H1 (cell line): ENCODE measurements around the gene RETREG1. TPM values are rescaled to one million over a fixed set of nuclear protein-coding genes. Genes with fewer than 3 reads are reported as not detected.

ENCODE experiments used
- CTCF ChIA-PET: fragments of 300-600 bp; sonication (Branson Sonifier 250); formaldehyde crosslinking; loops from one replicate; lab custom pipeline; 2021; ENCODE audit not compliant: partially characterized antibody; lab: Charles Lee
- POLR2A ChIA-PET: fragments of 300-600 bp; sonication (Branson Sonifier 250); formaldehyde crosslinking; loops from one replicate; lab custom pipeline; 2021; ENCODE audit warnings: inconsistent platforms; ENCODE audit not compliant: partially characterized antibody; lab: Charles Lee
- DNase-seq, 2 experiments: peaks; one replicate each; pipeline versions ENCODE4 v3.0.0 to v3.0.0-alpha.2; 2010 to 2022; ENCODE audit warnings: low spot score in 2 of 2, low read depth in 1 of 2, mixed read lengths in 1 of 2
- FAIRE-seq: peaks from 2 replicates; lab custom pipeline; 2011; peaks lifted over from hg19 to GRCh38; lab: Jason Lieb, UNC
- H2AFZ ChIP-seq: 2 replicates; pipeline ENCODE4 v1.8.1; 2012; ENCODE audit warnings: low read length, inconsistent platforms
- H2AK5ac ChIP-seq: 2 replicates; pipeline ENCODE4 v1.6.1; 2013; ENCODE audit warnings: low read depth, low read length
- H2BK120ac ChIP-seq: replicated peaks from 2 replicates; pipeline ENCODE3; 2013; ENCODE audit warnings: low read depth, low read length, inconsistent platforms
- H2BK12ac ChIP-seq: 2 replicates; pipeline ENCODE4 v1.6.1; 2013; ENCODE audit warnings: low read depth, low read length
- H2BK15ac ChIP-seq: 2 replicates; pipeline ENCODE4 v1.6.1; 2013; ENCODE audit warnings: low read length
- H2BK20ac ChIP-seq: 2 replicates; pipeline ENCODE4 v1.6.1; 2013; ENCODE audit warnings: low read length
- H2BK5ac ChIP-seq: 2 replicates; pipeline ENCODE4 v1.6.1; 2013; ENCODE audit warnings: low read depth, low read length
- H3K14ac ChIP-seq: 2 replicates; pipeline ENCODE4 v1.6.1; 2013; ENCODE audit warnings: inconsistent platforms; ENCODE audit not compliant: insufficient read length
- H3K18ac ChIP-seq: 2 replicates; pipeline ENCODE4 v1.6.1; 2013; ENCODE audit warnings: low read length; ENCODE audit errors: extremely low read depth
- H3K23ac ChIP-seq: 2 replicates; pipeline ENCODE4 v1.6.1; 2013; ENCODE audit warnings: inconsistent platforms; ENCODE audit not compliant: insufficient read length
- H3K23me2 ChIP-seq: 2 replicates; pipeline ENCODE4 v1.6.1; 2013; ENCODE audit warnings: low read depth, low read length
- H3K27ac ChIP-seq: 2 replicates; pipeline ENCODE4 v1.6.1; 2011; ENCODE audit warnings: low read depth, low read length, inconsistent platforms
- H3K27me3 ChIP-seq, 4 experiments: replicated peaks in 1 of 4; 1 replicate in 1 of 4; 2 replicates in 3 of 4; pipeline versions ENCODE4 v1.6.1 to v1.8.1; 2011 to 2013; ENCODE audit warnings: low read length in 3 of 4, mild to moderate bottlenecking in 3 of 4, inconsistent platforms in 2 of 4, mixed read lengths in 2 of 4, moderate library complexity in 1 of 4; ENCODE audit not compliant: control insufficient read depth in 3 of 4, insufficient read depth in 3 of 4; ENCODE audit errors: extremely low read depth in 1 of 4
- H3K36me3 ChIP-seq, 4 experiments: 2 replicates each; pipeline versions ENCODE4 v1.6.1 to v1.8.1; 2011 to 2013; ENCODE audit warnings: mild to moderate bottlenecking in 4 of 4, low read length in 3 of 4, moderate library complexity in 2 of 4, control low read depth in 1 of 4, inconsistent platforms in 1 of 4; ENCODE audit not compliant: insufficient read depth in 4 of 4, control insufficient read depth in 2 of 4
- H3K4ac ChIP-seq: replicated peaks from 2 replicates; pipeline ENCODE3; 2013; ENCODE audit warnings: low read length, low read depth, mixed read lengths, inconsistent platforms; ENCODE audit not compliant: insufficient read length
- H3K4me1 ChIP-seq, 4 experiments: replicated peaks in 1 of 4; 1 replicate in 1 of 4; 2 replicates in 3 of 4; pipeline versions ENCODE4 v1.6.1 to v1.8.1; 2011 to 2013; ENCODE audit warnings: low read length in 3 of 4, inconsistent platforms in 2 of 4, mixed read lengths in 1 of 4; ENCODE audit not compliant: insufficient read depth in 4 of 4, control insufficient read depth in 3 of 4
- H3K4me2 ChIP-seq, 2 experiments: 2 replicates each; pipeline versions ENCODE4 v1.6.1 to v1.8.1; 2011 to 2013; ENCODE audit warnings: low read depth in 2 of 2, low read length in 2 of 2, control low read depth in 1 of 2, inconsistent platforms in 1 of 2, mild to moderate bottlenecking in 1 of 2; ENCODE audit not compliant: insufficient read depth in 1 of 2
- H3K4me3 ChIP-seq, 4 experiments: fragments of 200-600, 300-600 bp in 1 of 4; sonication (generic), shearing (Covaris generic), sonication (Bioruptor Twin) in 1 of 4; 2 replicates each; pipeline versions ENCODE4 v1.5.1 to v1.8.1; 2011 to 2016; ENCODE audit warnings: low read length in 4 of 4, low read depth in 3 of 4, control low read depth in 2 of 4, inconsistent platforms in 2 of 4, mild to moderate bottlenecking in 2 of 4, mixed read lengths in 1 of 4, moderate library complexity in 1 of 4; ENCODE audit not compliant: insufficient read depth in 2 of 4; ENCODE audit errors: extremely low read depth in 1 of 4
- H3K56ac ChIP-seq: replicated peaks from 2 replicates; pipeline ENCODE3; 2013; ENCODE audit warnings: low read depth, mild to moderate bottlenecking, mixed read lengths, low read length, inconsistent platforms; ENCODE audit not compliant: insufficient read length
- H3K79me1 ChIP-seq: 2 replicates; pipeline ENCODE4 v1.6.1; 2013; ENCODE audit warnings: low read depth, low read length, control low read depth
- H3K79me2 ChIP-seq, 2 experiments: 2 replicates each; pipeline versions ENCODE4 v1.6.1 to v1.8.1; 2012 to 2013; ENCODE audit warnings: low read length in 2 of 2, mild to moderate bottlenecking in 2 of 2, inconsistent platforms in 1 of 2; ENCODE audit not compliant: insufficient read depth in 2 of 2, control insufficient read depth in 1 of 2
- H3K9ac ChIP-seq, 4 experiments: replicated peaks in 1 of 4; 1 replicate in 1 of 4; 2 replicates in 3 of 4; pipeline versions ENCODE4 v1.6.1 to v1.8.1; 2011 to 2013; ENCODE audit warnings: low read depth in 3 of 4, low read length in 3 of 4, control low read depth in 2 of 4, mild to moderate bottlenecking in 2 of 4, moderate library complexity in 2 of 4, inconsistent platforms in 1 of 4; ENCODE audit errors: extremely low read depth in 1 of 4
- H3K9me3 ChIP-seq, 2 experiments: 2 replicates each; pipeline versions ENCODE4 v1.6.1 to v1.8.1; 2012 to 2013; ENCODE audit warnings: mild to moderate bottlenecking in 2 of 2, moderate library complexity in 2 of 2, control low read depth in 1 of 2, inconsistent platforms in 1 of 2, low read depth in 1 of 2, low read length in 1 of 2, mixed read lengths in 1 of 2; ENCODE audit not compliant: insufficient read depth in 2 of 2
- H4K20me1 ChIP-seq, 2 experiments: replicated peaks in 1 of 2; 2 replicates each; pipeline versions ENCODE3 to v1.8.1; 2011 to 2013; ENCODE audit warnings: inconsistent platforms in 2 of 2, low read length in 2 of 2, mild to moderate bottlenecking in 1 of 2; ENCODE audit not compliant: insufficient read depth in 2 of 2, control insufficient read depth in 1 of 2
- H4K5ac ChIP-seq: 2 replicates; pipeline ENCODE4 v1.6.1; 2013; ENCODE audit warnings: low read length, low read depth, mixed read lengths, inconsistent platforms; ENCODE audit not compliant: insufficient read length
- H4K8ac ChIP-seq: 2 replicates; pipeline ENCODE4 v1.8.0; 2013; ENCODE audit warnings: mild to moderate bottlenecking, moderate library complexity, low read length, inconsistent platforms; ENCODE audit not compliant: insufficient read depth; ENCODE audit errors: extremely low read depth
- H4K91ac ChIP-seq: replicated peaks from 2 replicates; pipeline ENCODE3; 2013; ENCODE audit warnings: low read length, mixed read lengths, inconsistent platforms; ENCODE audit not compliant: insufficient read length
- ATF2 ChIP-seq: IDR thresholded peaks from 2 replicates; pipeline ENCODE4 v1.6.1; 2012; ENCODE audit warnings: low read length, inconsistent platforms
- CTBP2 ChIP-seq: IDR thresholded peaks from 2 replicates; pipeline ENCODE4 v1.7.0; 2011; ENCODE audit warnings: borderline replicate concordance, mild to moderate bottlenecking, moderate library complexity, mixed read lengths, low read length; ENCODE audit not compliant: insufficient read depth, insufficient read length
- GABPA ChIP-seq: IDR thresholded peaks from 2 replicates; pipeline ENCODE4 v1.6.1; 2011; ENCODE audit warnings: mild to moderate bottlenecking, low read length, moderate library complexity, borderline replicate concordance; ENCODE audit not compliant: insufficient read depth
- GTF2F1 ChIP-seq: IDR thresholded peaks from 2 replicates; pipeline ENCODE4 v1.6.1; 2012; ENCODE audit warnings: low read depth, low read length, improper control_type of control experiment, borderline replicate concordance
- MAX ChIP-seq: IDR thresholded peaks from 2 replicates; pipeline ENCODE4 v1.6.1; 2012; ENCODE audit warnings: inconsistent platforms
- PHF8 ChIP-seq: fragments of 200-600 bp; sonication (generic); conservative IDR thresholded peaks from 2 replicates; pipeline ENCODE4 v1.7.1; 2012; ENCODE audit warnings: low read depth, mild to moderate bottlenecking, inconsistent platforms, low read length, moderate library complexity
- SIN3A ChIP-seq, 2 experiments: IDR thresholded peaks in 1 of 2; conservative IDR thresholded peaks in 1 of 2; 2 replicates each; pipeline ENCODE4 v1.6.1; 2011 to 2012; ENCODE audit warnings: low read length in 2 of 2, improper control_type of control experiment in 1 of 2, low read depth in 1 of 2, mild to moderate bottlenecking in 1 of 2
- SP2 ChIP-seq: IDR thresholded peaks from 2 replicates; pipeline ENCODE4 v1.6.1; 2012; ENCODE audit warnings: mild to moderate bottlenecking, low read length, inconsistent platforms
- SRF ChIP-seq: IDR thresholded peaks from 2 replicates; pipeline ENCODE4 v1.6.1; 2011; ENCODE audit warnings: mild to moderate bottlenecking, low read depth, low read length, moderate library complexity
- TCF12 ChIP-seq: IDR thresholded peaks from 2 replicates; pipeline ENCODE4 v1.6.1; 2011; ENCODE audit warnings: low read depth, mild to moderate bottlenecking, low read length
- WGBS, 2 experiments: shearing (Covaris generic) in 1 of 2; methylation state at CpG; one replicate each; pipeline versions ENCODE4 v1.1.6 to v1.1.7; 2013 to 2015; ENCODE audit warnings: low lambda C conversion rate in 2 of 2, mixed read lengths in 2 of 2, inconsistent platforms in 1 of 2, low coverage in 1 of 2, missing lambda C conversion rate in 1 of 2; ENCODE audit not compliant: insufficient replicate concordance in 2 of 2, insufficient coverage in 1 of 2, insufficient read length in 1 of 2; ENCODE audit errors: extremely low coverage in 1 of 2, missing lambda C conversion rate in 1 of 2; 5-methylcytosine and 5-hydroxymethylcytosine counted together
- polyA plus RNA-seq, 7 experiments: library from polyadenylated mRNA; depleted of rRNA in 3 of 7; stranded (reverse) in 5 of 7; unstranded in 2 of 7; fragments of >200 nt in 5 of 7; fragments of 200-250 nt in 2 of 7; gene quantifications; 1 replicate in 5 of 7; 2 replicates in 1 of 7; 4 replicates in 1 of 7; pipeline versions ENCODE4 v1.2.1 to v1.2.3, GENCODE V29; 2011 to 2013; ENCODE audit warnings: missing spikeins in 2 of 7, mixed read lengths in 2 of 7
- total RNA-seq: library from RNA; stranded (reverse); fragmentation: NEBNext Ultra II Directional; extraction: Animal tissue kit (Norgen Biotek cat#: 25700); gene quantifications from 2 replicates; pipeline ENCODE4 v1.2.1, GENCODE V29; 2021

RETREG1 gene
- total and polyA plus RNA-seq, 2 of the 8 experiments (the other 6 are each of a cell fraction or from before 2014, with no cell fraction given): 0.62 to 1.9 TPM

GRCh38 chr5:16538006-16538405 is 78.8 kb downstream of the RETREG1 start:
- no peak for FAIRE-seq

More at GRCh38 chr5:16538006-16538405, 78.8 kb downstream of the RETREG1 start:
- H2BK20ac ChIP-seq: no peak overlapping the region
- CTCF ChIA-PET: interaction anchor here (0.9 to 8.0 kb wide), 4 partner anchors 12 to 48 kb away, joined by 3 to 72 read pairs (median 4); no protein-coding TSS in a partner anchor
- H2AFZ ChIP-seq: no peak overlapping the region
- H3K14ac ChIP-seq: no peak overlapping the region
- H3K9ac ChIP-seq: no peak overlapping the region
- H2BK120ac ChIP-seq: no peak overlapping the region
- no peak overlapping the region for H3K27ac ChIP-seq
- H4K8ac ChIP-seq: no peak overlapping the region
- POLR2A ChIA-PET: interaction anchor here (0.6 kb wide), 1 partner anchor 149 kb away, joined by 6 read pairs; no protein-coding TSS in a partner anchor
- no peaks in the 10 kb centered on the region; the same call in 1 of the 2 replicates for H3K23me2 ChIP-seq
- no peak overlapping the region for H3K18ac ChIP-seq
- H4K5ac ChIP-seq: no peak overlapping the region
- H2AK5ac ChIP-seq: no peak overlapping the region
- no peak overlapping the region for H3K4me3 ChIP-seq
- no peak overlapping the region for H3K4ac ChIP-seq
- no peak for DNase-seq
- H3K79me1 ChIP-seq: no peaks in the 10 kb centered on the region
- no peaks in the 10 kb centered on the region for H4K20me1 ChIP-seq
- H3K9me3 ChIP-seq: no peaks in the 10 kb centered on the region
- H3K4me2 ChIP-seq: no peak overlapping the region
- WGBS, 2 experiments: 95% methylated on average over 8 of the region's 8 CpGs; no CpG with 5 or more reads in 1 of the 2 experiments
- no peaks in the 10 kb centered on the region for H3K36me3 ChIP-seq
- H3K79me2 ChIP-seq: no peaks in the 10 kb centered on the region
- H2BK15ac ChIP-seq: no peak overlapping the region
- H3K56ac ChIP-seq: no peak overlapping the region
- H3K27me3 ChIP-seq: no peaks in the 10 kb centered on the region
- H2BK12ac ChIP-seq: no peak overlapping the region
- H3K23ac ChIP-seq: no peak overlapping the region
- no peak overlapping the region for H2BK5ac ChIP-seq
- TF ChIP-seq MAX (no peak), GTF2F1 (no peak), SP2 (no peak), TCF12 (no peak), SIN3A (conservative IDR thresholded peaks at IDR 0.05 in 1 of 2, IDR thresholded peaks at IDR 0.05 in 1 of 2; ENCODE audit: low read depth in 1 of 2, low read length in 2 of 2) (no peak), ATF2 (no peak), CTBP2 (no peak), GABPA (no peak), PHF8 (no peak), SRF (no peak)
- no peak overlapping the region for H4K91ac ChIP-seq
- no peaks in the 10 kb centered on the region for H3K4me1 ChIP-seq
